K562 (cell line): ENCODE data around the gene HJV. TPM values are rescaled to one million over a fixed set of nuclear protein-coding genes. Genes with fewer than 3 reads are reported as not detected.

Source experiments
- BRD9 ChIP-seq: fragments of 450-650 bp; IDR thresholded peaks from 2 replicates; pipeline ENCODE4 v1.6.1; 2018; ENCODE audit warnings: low read depth; ENCODE audit not compliant: partially characterized antibody
- EZH2 ChIP-seq: IDR thresholded peaks from 2 replicates; pipeline ENCODE4 v1.6.1; 2012; ENCODE audit warnings: low read depth, mild to moderate bottlenecking, inconsistent platforms, low read length, borderline replicate concordance
- FOXM1 ChIP-seq, 2 experiments: fragments of 450-650 bp in 1 of 2; sonication (generic) in 1 of 2; formaldehyde crosslinking in 1 of 2; IDR thresholded peaks; 2 replicates each; pipeline versions ENCODE4 v1.6.1 to v1.9.0; 2017 to 2022; ENCODE audit warnings: low read depth in 2 of 2, mild to moderate bottlenecking in 2 of 2, missing genetic modification reagents in 1 of 2, moderate library complexity in 1 of 2
- HNRNPLL ChIP-seq: fragments of 200-400 bp; formaldehyde crosslinking; IDR thresholded peaks from 2 replicates; pipeline ENCODE4 v1.6.1; 2017; ENCODE audit warnings: low read length, low read depth, mild to moderate bottlenecking; ENCODE audit not compliant: poor library complexity, severe bottlenecking
- IRF1 ChIP-seq: sonication (generic); formaldehyde crosslinking; IDR thresholded peaks from 2 replicates; pipeline ENCODE4 v1.8.0; 2022; ENCODE audit warnings: missing genetic modification reagents, mild to moderate bottlenecking, borderline replicate concordance
- KAT8 ChIP-seq: fragments of 450-650 bp; IDR thresholded peaks from 2 replicates; pipeline ENCODE4 v1.6.1; 2016; ENCODE audit warnings: low read depth, mild to moderate bottlenecking
- MAFK ChIP-seq: IDR thresholded peaks from 2 replicates; pipeline ENCODE4 v1.6.1; 2011; ENCODE audit warnings: low read length, improper control_type of control experiment
- MTA2 ChIP-seq: fragments of 450-650 bp; IDR thresholded peaks from 2 replicates; pipeline ENCODE4 v1.6.1; 2016; ENCODE audit warnings: low read depth
- NCOA1 ChIP-seq: fragments of 450-650 bp; IDR thresholded peaks from 2 replicates; pipeline ENCODE4 v1.6.1; 2016; ENCODE audit warnings: low read depth
- RBM25 ChIP-seq: fragments of 200-400 bp; formaldehyde crosslinking; IDR thresholded peaks from 2 replicates; pipeline ENCODE4 v1.6.1; 2018; ENCODE audit warnings: low read length, low read depth, moderate library complexity; ENCODE audit not compliant: severe bottlenecking
- SAFB ChIP-seq: fragments of 200-400 bp; formaldehyde crosslinking; IDR thresholded peaks from 2 replicates; pipeline ENCODE4 v1.6.1; 2017; ENCODE audit warnings: low read depth, low read length, borderline replicate concordance
- SMARCB1 ChIP-seq: IDR thresholded peaks from 2 replicates; pipeline ENCODE4 v1.6.1; 2011; ENCODE audit warnings: improper control_type of control experiment, low read depth; ENCODE audit not compliant: insufficient read length
- SP2 ChIP-seq: IDR thresholded peaks from 2 replicates; pipeline ENCODE4 v1.6.1; 2011; ENCODE audit warnings: mild to moderate bottlenecking, low read depth, low read length, moderate library complexity; ENCODE audit not compliant: poor library complexity, severe bottlenecking; ENCODE audit errors: extremely low read depth
- SREBF1 ChIP-seq: fragments of 150-350 bp; IDR thresholded peaks from 2 replicates; pipeline ENCODE4 v1.6.1; 2014; ENCODE audit warnings: antibody characterized with exemption, low read depth, low read length, borderline replicate concordance
- SREBF2 ChIP-seq: sonication (generic); formaldehyde crosslinking; IDR thresholded peaks from 2 replicates; pipeline ENCODE4 v1.4.0; 2020; ENCODE audit warnings: mild to moderate bottlenecking, missing genetic modification reagents
- SRSF1 ChIP-seq: fragments of 200-400 bp; formaldehyde crosslinking; IDR thresholded peaks from 2 replicates; pipeline ENCODE4 v1.6.1; 2017; ENCODE audit warnings: mild to moderate bottlenecking, low read depth, low read length, moderate library complexity
- UBTF ChIP-seq, 2 experiments: IDR thresholded peaks; 2 replicates each; pipeline ENCODE4 v1.6.1; 2012; ENCODE audit warnings: improper control_type of control experiment in 2 of 2, low read depth in 2 of 2, low read length in 2 of 2, borderline replicate concordance in 1 of 2
- WHSC1 ChIP-seq: IDR thresholded peaks from one replicate; pipeline ENCODE4 v1.6.1; 2012; ENCODE audit warnings: low read length, control low read depth, inconsistent platforms
- ZFPM2 ChIP-seq: fragments of 250-450 bp; sonication (Bioruptor Pico); IDR thresholded peaks from 2 replicates; pipeline ENCODE4 v1.5.1; 2022; ENCODE audit warnings: mild to moderate bottlenecking
- ZNF124 ChIP-seq: sonication (generic); formaldehyde crosslinking; IDR thresholded peaks from 2 replicates; pipeline ENCODE4 v1.8.1; 2022; ENCODE audit warnings: missing genetic modification reagents
- ZNF239 ChIP-seq: fragments of 250-450 bp; sonication (Bioruptor Pico); IDR thresholded peaks from 2 replicates; pipeline ENCODE4 v1.4.0; 2020; ENCODE audit warnings: mild to moderate bottlenecking
- ZNF253 ChIP-seq: fragments of 250-450 bp; sonication (Bioruptor Pico); conservative IDR thresholded peaks from 2 replicates; pipeline ENCODE4 v1.6.1; 2021; ENCODE audit warnings: mild to moderate bottlenecking
- ZNF436 ChIP-seq: fragments of 250-450, 450-650 bp; sonication (Bioruptor Pico); formaldehyde crosslinking; IDR thresholded peaks from 2 replicates; pipeline ENCODE4 v1.7.0; 2020; ENCODE audit warnings: mild to moderate bottlenecking
- ZNF785 ChIP-seq: fragments of 250-450 bp; sonication (Bioruptor Pico); IDR thresholded peaks from 2 replicates; pipeline ENCODE4 v1.4.0; 2020; ENCODE audit warnings: mild to moderate bottlenecking
- polyA plus RNA-seq, 8 experiments: library from polyadenylated mRNA; depleted of rRNA in 4 of 8; stranded (reverse) in 5 of 8; unstranded in 3 of 8; fragments of >200 nt; fragmentation: Nextera tagmentation in 2 of 8; fragmentation: Illumina TruSeq in 1 of 8; extraction: Ambion mirVana in 2 of 8; extraction: Trizol in 1 of 8; gene quantifications; 2 replicates each; pipeline versions ENCODE4 v1.2.1 to v1.2.3, GENCODE V29; 2011 to 2014; ENCODE audit warnings: inconsistent platforms in 1 of 8, missing spikeins in 1 of 8
- total RNA-seq, 7 experiments: library from RNA; depleted of rRNA in 6 of 7; stranded (reverse); fragments of >200 nt in 6 of 7; fragmentation: Illumina TruSeq in 2 of 7; extraction: Trizol in 2 of 7; gene quantifications; 2 replicates each; pipeline versions ENCODE4 v1.2.1 to v1.2.3, GENCODE V29; 2011 to 2021; ENCODE audit warnings: low replicate concordance in 1 of 7
- TF ChIP-seq, protein P1 (sequence below), 2 experiments: fragments of 450-650 bp; IDR thresholded peaks; 2 replicates each; pipeline ENCODE4 v1.6.1; 2016

The HJV gene
- total and polyA plus RNA-seq, 9 of the 15 experiments (the other 6 are each of a cell fraction or from before 2014, with no cell fraction given), result 1.0 to 6.6 (median 2.4) TPM

- TF ChIP-seq RBM25, result no peak
- TF ChIP-seq WHSC1, result no peak
- no peak for TF ChIP-seq ZNF436 (CRISPR knock-in tag)
- no peak for TF ChIP-seq ZNF785
- no peak for TF ChIP-seq IRF1 (CRISPR knock-in tag)
- TF ChIP-seq SREBF2, result no peak
- no peak for TF ChIP-seq SRSF1
- TF ChIP-seq, protein P1, sequence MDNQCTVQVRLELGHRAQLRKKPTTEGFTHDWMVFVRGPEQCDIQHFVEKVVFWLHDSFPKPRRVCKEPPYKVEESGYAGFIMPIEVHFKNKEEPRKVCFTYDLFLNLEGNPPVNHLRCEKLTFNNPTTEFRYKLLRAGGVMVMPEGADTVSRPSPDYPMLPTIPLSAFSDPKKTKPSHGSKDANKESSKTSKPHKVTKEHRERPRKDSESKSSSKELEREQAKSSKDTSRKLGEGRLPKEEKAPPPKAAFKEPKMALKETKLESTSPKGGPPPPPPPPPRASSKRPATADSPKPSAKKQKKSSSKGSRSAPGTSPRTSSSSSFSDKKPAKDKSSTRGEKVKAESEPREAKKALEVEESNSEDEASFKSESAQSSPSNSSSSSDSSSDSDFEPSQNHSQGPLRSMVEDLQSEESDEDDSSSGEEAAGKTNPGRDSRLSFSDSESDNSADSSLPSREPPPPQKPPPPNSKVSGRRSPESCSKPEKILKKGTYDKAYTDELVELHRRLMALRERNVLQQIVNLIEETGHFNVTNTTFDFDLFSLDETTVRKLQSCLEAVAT (IDR thresholded peaks at IDR 0.05), result no peak
- TF ChIP-seq SREBF1, result no peak
- no peak for TF ChIP-seq MAFK
- TF ChIP-seq EZH2, result no peak
- TF ChIP-seq ZNF124 (CRISPR knock-in tag), result no peak
- TF ChIP-seq KAT8, result no peak
- no peak for TF ChIP-seq SP2
- TF ChIP-seq SAFB, result no peak
- TF ChIP-seq HNRNPLL, result no peak
- TF ChIP-seq FOXM1 (IDR thresholded peaks at IDR 0.05; ENCODE audit: low read depth), result no peak
- no peak for TF ChIP-seq FOXM1 (CRISPR knock-in tag; IDR thresholded peaks at IDR 0.05; ENCODE audit: low read depth)
- no peak; the same call in 1 of the 2 replicates for TF ChIP-seq NCOA1
- TF ChIP-seq ZNF239 (CRISPR knock-in tag), result no peak
- TF ChIP-seq UBTF (IDR thresholded peaks at IDR 0.05; ENCODE audit: borderline replicate concordance in 1 of 2, low read depth in 2 of 2, low read length in 2 of 2), result no peak
- TF ChIP-seq ZFPM2 (CRISPR knock-in tag), result no peak
- no peak for TF ChIP-seq BRD9
- no peak for TF ChIP-seq MTA2
- TF ChIP-seq ZNF253 (CRISPR knock-in tag), result no peak
- TF ChIP-seq SMARCB1, result no peak
Observed at GRCh38 chr1:145985502-145986439, 35.8 kb downstream of the HJV start (continued).
